ENCODE data around the gene ANXA7. TPM values are rescaled to one million over a fixed set of nuclear protein-coding genes. Genes with fewer than 3 reads are reported as not detected.

ANXA7 gene
- total RNA-seq, 1 donor from 2014 or later: 88.7 TPM

DNA sequence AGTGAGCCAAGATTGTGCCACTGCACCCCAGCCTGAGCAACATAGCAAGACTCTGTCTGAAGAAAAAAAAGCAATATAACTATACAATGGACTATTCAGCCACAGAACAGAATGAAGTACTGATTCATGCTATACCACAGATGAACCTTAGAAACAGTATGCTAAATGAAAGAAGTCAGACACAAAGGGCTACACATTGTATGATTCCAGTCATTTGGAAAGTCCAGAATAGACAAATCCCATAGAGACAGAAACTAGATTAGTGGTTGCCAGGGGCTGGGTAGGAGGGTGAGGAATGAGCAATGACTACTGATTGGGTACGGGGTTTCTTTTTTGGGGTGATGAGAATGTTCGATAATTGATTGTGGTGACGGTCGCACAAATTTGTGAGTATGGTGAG lies 45.6 kb downstream of the ANXA7 start:
- TF ChIP-seq CTCF (IDR thresholded peaks at IDR 0.05; ENCODE audit: insufficient read depth, low read length, severe bottlenecking): no peak
- DNase-seq (ENCODE audit: low read depth) (no peak), FAIRE-seq (no peak)
- Histone ChIP-seq H3K36me3 (ENCODE audit: control insufficient read depth, insufficient read depth, low read length) (peaks cover 3% of the 10 kb centered on the region), H3K4me3 (ENCODE audit: low read depth, low read length) (no peak overlapping the region), H3K27me3 (ENCODE audit: control insufficient read depth, insufficient read depth, low read length) (no peaks in the 10 kb centered on the region)

GRCh38 chr10:73366381-73367298 lies 47.2 kb downstream of the ANXA7 start:
- Histone ChIP-seq H3K27me3 (ENCODE audit: control insufficient read depth, insufficient read depth, low read length) (no peaks in the 10 kb centered on the region), H3K36me3 (ENCODE audit: control insufficient read depth, insufficient read depth, low read length) (peaks cover 3% of the 10 kb centered on the region), H3K4me3 (ENCODE audit: low read depth, low read length) (no peak overlapping the region)
- DNase-seq (ENCODE audit: low read depth): no peak
- FAIRE-seq: no peak
- TF ChIP-seq CTCF (IDR thresholded peaks at IDR 0.05; ENCODE audit: insufficient read depth, low read length, severe bottlenecking): no peak

- no peak for FAIRE-seq
- Histone ChIP-seq H3K4me3 (ENCODE audit: low read depth, low read length) (no peak overlapping the region), H3K27me3 (ENCODE audit: control insufficient read depth, insufficient read depth, low read length) (no peaks in the 10 kb centered on the region), H3K36me3 (ENCODE audit: control insufficient read depth, insufficient read depth, low read length) (peaks cover 2% of the 10 kb centered on the region)
- no peak for TF ChIP-seq CTCF (IDR thresholded peaks at IDR 0.05; ENCODE audit: insufficient read depth, low read length, severe bottlenecking)
- no peak for DNase-seq (ENCODE audit: low read depth)
Observed at GRCh38 chr10:73364964-73365363, 48.9 kb downstream of the ANXA7 start.

DNA sequence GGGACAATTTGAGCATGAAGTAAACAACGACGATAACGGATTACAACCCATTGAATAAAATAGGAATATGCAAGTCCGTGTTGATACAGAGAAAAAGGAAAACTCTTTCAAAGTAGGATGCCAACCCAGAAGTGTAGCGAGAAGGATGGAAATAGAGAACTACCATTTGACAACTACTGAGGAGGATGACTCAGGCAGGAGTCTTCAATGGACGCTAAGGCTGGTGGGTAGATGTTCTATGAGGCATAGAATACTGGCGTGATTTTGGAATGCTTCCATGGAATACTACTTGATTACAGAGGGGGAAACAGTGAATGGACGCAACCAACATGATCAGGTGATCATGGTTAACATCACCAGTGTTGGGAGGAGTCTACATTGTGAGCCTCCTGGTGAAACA lies 54.4 kb downstream of the ANXA7 start:
- no peak for FAIRE-seq
- TF ChIP-seq CTCF (IDR thresholded peaks at IDR 0.05; ENCODE audit: insufficient read depth, low read length, severe bottlenecking): no peak
- no peaks in the 10 kb centered on the region for H3K27me3 ChIP-seq (ENCODE audit: control insufficient read depth, insufficient read depth, low read length)
- no peak overlapping the region for H3K4me3 ChIP-seq (ENCODE audit: low read depth, low read length)
- DNase-seq (ENCODE audit: low read depth): peak; percentile 21
- peaks cover 1% of the 10 kb centered on the region for H3K36me3 ChIP-seq (ENCODE audit: control insufficient read depth, insufficient read depth, low read length)

GRCh38 chr10:73358331-73359279 lies 55.3 kb downstream of the ANXA7 start, which contains the start of gene CFAP70:
Gene CFAP70, minus strand, starts transcription at chr10:73358864. Its CDS starts 4,068 bp downstream, at chr10:73354796.
- FAIRE-seq: no peak
- TF ChIP-seq CTCF (IDR thresholded peaks at IDR 0.05; ENCODE audit: insufficient read depth, low read length, severe bottlenecking): no peak
- Histone ChIP-seq H3K27me3 (ENCODE audit: control insufficient read depth, insufficient read depth, low read length) (no peaks in the 10 kb centered on the region), H3K4me3 (ENCODE audit: low read depth, low read length) (peak within 1 kb of the TSS; percentile 63), H3K36me3 (ENCODE audit: control insufficient read depth, insufficient read depth, low read length) (no peaks in the 10 kb centered on the region)
- peak; percentile 95 for DNase-seq (ENCODE audit: low read depth)
